Omental fat pad (tissue), 4 donors: ENCODE data around the gene EFCAB9. TPM values are rescaled to one million over a fixed set of nuclear protein-coding genes. Genes with fewer than 3 reads are reported as not detected.

ENCODE experiments used
- ATAC-seq: fragments of 150-250 bp; one replicate; pipeline ENCODE4 v1.9.1; 2016; ENCODE audit warnings: mild to moderate bottlenecking, moderate library complexity; ENCODE audit not compliant: low FRiP score
- DNase-seq: peaks from one replicate; pipeline ENCODE4 v3.0.0-alpha.2; 2019; ENCODE audit warnings: low spot score
- total RNA-seq, 4 donors: library from RNA; depleted of rRNA; stranded (reverse); fragments of >200 nt; gene quantifications; one replicate each; pipeline ENCODE4 v1.1.0, GENCODE V29; 2016
- TF ChIP-seq, protein P1 (sequence below), 3 donors: fragments of 450-650 bp; IDR thresholded peaks; one replicate each; pipeline ENCODE4 v1.5.1; 2016 to 2017; ENCODE audit warnings: antibody characterized with exemption in 3 of 3, mild to moderate bottlenecking in 3 of 3, moderate library complexity in 2 of 3

The EFCAB9 gene
- total RNA-seq, 4 donors from 2014 or later, result not detected

- ATAC-seq (no peak), DNase-seq (no peak)
- TF ChIP-seq, protein P1, sequence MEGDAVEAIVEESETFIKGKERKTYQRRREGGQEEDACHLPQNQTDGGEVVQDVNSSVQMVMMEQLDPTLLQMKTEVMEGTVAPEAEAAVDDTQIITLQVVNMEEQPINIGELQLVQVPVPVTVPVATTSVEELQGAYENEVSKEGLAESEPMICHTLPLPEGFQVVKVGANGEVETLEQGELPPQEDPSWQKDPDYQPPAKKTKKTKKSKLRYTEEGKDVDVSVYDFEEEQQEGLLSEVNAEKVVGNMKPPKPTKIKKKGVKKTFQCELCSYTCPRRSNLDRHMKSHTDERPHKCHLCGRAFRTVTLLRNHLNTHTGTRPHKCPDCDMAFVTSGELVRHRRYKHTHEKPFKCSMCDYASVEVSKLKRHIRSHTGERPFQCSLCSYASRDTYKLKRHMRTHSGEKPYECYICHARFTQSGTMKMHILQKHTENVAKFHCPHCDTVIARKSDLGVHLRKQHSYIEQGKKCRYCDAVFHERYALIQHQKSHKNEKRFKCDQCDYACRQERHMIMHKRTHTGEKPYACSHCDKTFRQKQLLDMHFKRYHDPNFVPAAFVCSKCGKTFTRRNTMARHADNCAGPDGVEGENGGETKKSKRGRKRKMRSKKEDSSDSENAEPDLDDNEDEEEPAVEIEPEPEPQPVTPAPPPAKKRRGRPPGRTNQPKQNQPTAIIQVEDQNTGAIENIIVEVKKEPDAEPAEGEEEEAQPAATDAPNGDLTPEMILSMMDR (IDR thresholded peaks at IDR 0.05), result no peak
These were observed 20.3 kb upstream of the EFCAB9 start for GRCh38 chr5:172173564-172174153.

DNA sequence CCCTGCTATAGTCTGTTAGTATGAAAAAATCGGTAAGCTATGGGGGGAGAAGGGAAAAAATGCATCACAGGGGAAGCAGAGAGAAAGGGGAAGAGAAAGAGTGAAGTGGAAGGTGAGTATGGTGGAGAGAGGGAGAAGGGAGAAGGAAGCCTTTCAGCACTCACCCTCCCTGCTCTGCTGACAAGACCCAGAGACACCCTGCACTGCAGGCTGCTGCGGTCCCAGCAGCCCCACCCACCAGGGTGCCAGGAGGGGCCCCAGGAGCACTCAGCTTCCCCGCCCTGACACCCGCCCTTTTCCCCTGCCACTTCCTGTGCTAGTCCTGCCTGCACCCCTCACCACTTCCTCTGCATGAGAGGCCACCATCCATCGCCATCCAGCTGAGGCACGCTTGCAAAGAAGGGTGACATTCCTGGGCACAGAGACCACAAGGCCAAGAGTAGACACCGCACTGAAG, 18.7 kb upstream of the EFCAB9 start:
- DNase-seq, result no peak
- no peak for ATAC-seq
- TF ChIP-seq, protein P1 (IDR thresholded peaks at IDR 0.05), result no peak

DNA sequence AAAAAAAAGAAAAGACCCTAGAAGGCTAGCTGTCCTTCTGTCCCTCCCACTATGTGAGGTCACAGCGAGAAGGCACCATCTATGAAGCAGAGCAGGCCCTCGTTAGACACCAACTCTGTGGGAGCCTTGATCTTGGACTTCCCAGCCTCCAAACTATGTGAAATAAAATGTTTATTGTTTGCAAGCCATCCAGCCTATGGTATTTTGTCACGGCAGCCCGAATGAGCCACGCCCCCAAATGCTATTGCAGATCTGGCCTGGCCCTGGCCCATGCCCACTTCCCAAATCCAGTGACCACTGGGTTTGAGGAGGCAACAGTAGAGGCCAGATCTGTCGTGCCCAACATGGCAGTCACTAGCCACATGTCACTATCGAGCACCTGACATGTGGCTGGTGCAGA, 16.8 kb upstream of the EFCAB9 start:
- ATAC-seq (no peak), DNase-seq (no peak)
- TF ChIP-seq, protein P1 (IDR thresholded peaks at IDR 0.05), result no peak

- DNase-seq (no peak), ATAC-seq (no peak)
- TF ChIP-seq, protein P1 (IDR thresholded peaks at IDR 0.05), result no peak
These were observed 15.5 kb upstream of the EFCAB9 start for GRCh38 chr5:172178301-172178987.

DNA sequence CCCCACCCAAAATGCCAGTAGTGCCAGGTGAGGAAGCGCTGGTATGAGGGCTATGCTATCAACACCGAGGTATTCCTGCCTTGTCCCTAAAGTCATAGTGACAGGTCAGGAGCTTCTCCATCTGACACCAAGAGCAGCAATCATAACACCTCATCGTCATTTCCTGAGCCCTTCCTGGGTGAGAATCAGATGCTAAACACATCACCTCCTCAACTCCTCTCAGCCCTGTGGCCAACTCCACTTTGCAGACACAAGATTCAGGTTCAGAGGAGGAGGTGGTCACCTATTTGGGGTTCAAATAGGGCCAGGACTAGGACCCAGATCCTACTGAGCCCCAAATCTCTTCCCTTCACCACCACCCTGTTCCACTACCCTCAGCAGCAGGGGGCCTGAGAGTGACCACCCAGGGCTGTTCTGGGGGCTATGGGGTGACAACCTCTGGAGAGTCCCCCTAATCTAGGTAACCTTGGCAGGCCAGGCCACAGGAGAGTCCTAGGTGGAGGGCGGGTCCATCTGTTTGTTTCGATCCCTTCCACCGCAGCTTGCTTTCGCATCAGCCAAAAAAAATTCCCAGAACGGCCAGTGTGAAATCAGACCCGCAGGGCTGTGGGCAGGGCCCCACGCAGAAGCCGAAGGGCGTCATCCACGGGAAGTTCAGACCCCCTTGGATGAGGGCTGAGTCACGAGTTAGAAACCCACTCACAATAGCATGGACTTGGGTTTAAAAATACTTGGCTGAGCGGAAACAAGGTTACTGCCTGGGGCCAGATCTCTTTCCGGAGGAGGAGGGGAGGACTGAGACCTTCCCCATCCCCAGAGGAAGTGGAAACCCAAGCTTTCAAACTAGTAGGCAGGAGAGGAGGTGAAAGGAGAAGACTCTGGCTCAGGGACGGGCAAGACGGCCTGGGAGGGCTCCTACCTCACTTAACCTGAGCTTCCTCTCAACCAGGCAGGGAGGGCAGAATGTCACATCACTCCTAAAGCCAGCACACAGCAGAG, 14.7 kb upstream of the EFCAB9 start:
- ATAC-seq (peak; percentile 42), DNase-seq (no peak)
- TF ChIP-seq, protein P1 (IDR thresholded peaks at IDR 0.05), result no peak

DNA sequence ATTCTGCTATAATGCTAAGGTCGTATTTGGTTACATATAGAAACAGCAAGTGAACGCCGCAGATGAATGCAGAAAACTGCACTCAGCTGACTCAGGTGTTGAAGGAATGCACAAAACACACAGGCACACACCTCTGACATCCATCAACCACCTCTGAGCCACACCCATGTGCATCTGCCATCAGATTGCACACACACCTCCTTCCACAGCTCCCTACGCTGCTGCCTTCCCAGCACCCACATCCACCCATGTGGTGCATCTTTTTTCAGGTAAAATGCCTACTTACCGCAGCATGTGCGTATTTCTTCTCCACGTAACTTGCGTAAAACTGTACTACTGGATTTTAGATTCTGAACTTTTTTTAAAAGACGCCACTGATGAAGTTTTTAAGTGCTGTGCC, 13.0 kb upstream of the EFCAB9 start:
- no peak for DNase-seq
- TF ChIP-seq, protein P1 (IDR thresholded peaks at IDR 0.05), result no peak
- no peak for ATAC-seq
